GM23248 (cell line): ENCODE data around the gene CACNA2D2. TPM values are rescaled to one million over a fixed set of nuclear protein-coding genes. Genes with fewer than 3 reads are reported as not detected.

Experiments used
- DNase-seq: peaks from one replicate; pipeline ENCODE4 v3.0.0-alpha.2; 2015
- H2AFZ ChIP-seq: fragments of 200-600 bp; sonication (generic); 2 replicates; pipeline ENCODE4 v1.6.1; 2016; ENCODE audit warnings: antibody characterized with exemption
- H3F3A ChIP-seq: fragments of 200-600 bp; sonication (generic); 2 replicates; pipeline ENCODE4 v1.6.1; 2016; ENCODE audit warnings: mild to moderate bottlenecking, antibody characterized with exemption, mixed run types; ENCODE audit not compliant: insufficient read depth
- H3K27ac ChIP-seq: fragments of 200-600 bp; sonication (generic); 2 replicates; pipeline ENCODE4 v1.5.1; 2016; ENCODE audit warnings: mild to moderate bottlenecking
- H3K27me3 ChIP-seq: fragments of 200-600 bp; sonication (generic); replicated peaks from 2 replicates; pipeline ENCODE4 v1.6.1; 2016; ENCODE audit warnings: mild to moderate bottlenecking; ENCODE audit not compliant: insufficient read depth
- H3K36me3 ChIP-seq: fragments of 200-600 bp; sonication (generic); 2 replicates; pipeline ENCODE4 v1.6.1; 2016; ENCODE audit warnings: low read depth, mild to moderate bottlenecking
- H3K4me1 ChIP-seq: fragments of 200-600 bp; sonication (generic); 2 replicates; pipeline ENCODE4 v1.6.1; 2016; ENCODE audit warnings: mild to moderate bottlenecking; ENCODE audit not compliant: insufficient read depth
- H3K4me2 ChIP-seq: fragments of 200-600 bp; sonication (generic); one replicate; pipeline ENCODE4 v1.6.1; 2016; ENCODE audit warnings: mild to moderate bottlenecking; ENCODE audit not compliant: unreplicated experiment
- H3K4me3 ChIP-seq: fragments of 200-600 bp; sonication (generic); 2 replicates; pipeline ENCODE4 v1.5.1; 2016; ENCODE audit warnings: mild to moderate bottlenecking
- H3K79me2 ChIP-seq: fragments of 200-600 bp; sonication (generic); 2 replicates; pipeline ENCODE4 v1.6.1; 2016; ENCODE audit warnings: mild to moderate bottlenecking; ENCODE audit not compliant: insufficient read depth
- H3K9ac ChIP-seq: fragments of 200-600 bp; sonication (generic); 2 replicates; pipeline ENCODE4 v1.6.1; 2016; ENCODE audit warnings: mild to moderate bottlenecking
- H3K9me2 ChIP-seq: fragments of 200-600 bp; sonication (generic); 2 replicates; pipeline ENCODE4 v1.6.1; 2016; ENCODE audit warnings: mixed run types, mild to moderate bottlenecking, moderate library complexity; ENCODE audit not compliant: insufficient read depth
- H3K9me3 ChIP-seq: fragments of 200-600 bp; sonication (generic); one replicate; pipeline ENCODE4 v1.6.1; 2017; ENCODE audit warnings: low read depth
- H4K20me1 ChIP-seq: fragments of 200-600 bp; sonication (generic); 2 replicates; pipeline ENCODE4 v1.6.0; 2016; ENCODE audit not compliant: insufficient read depth
- EZH2 ChIP-seq: fragments of 200-600 bp; sonication (generic); IDR thresholded peaks from 2 replicates; pipeline ENCODE4 v1.6.1; 2018; ENCODE audit warnings: antibody characterized with exemption, mild to moderate bottlenecking; ENCODE audit not compliant: insufficient read depth, poor library complexity, severe bottlenecking
- EZH2phosphoT487 ChIP-seq: fragments of 200-600 bp; sonication (generic); IDR thresholded peaks from 2 replicates; pipeline ENCODE4 v1.6.1; 2018; ENCODE audit warnings: antibody characterized with exemption, moderate library complexity, mild to moderate bottlenecking, low read depth; ENCODE audit not compliant: insufficient read depth
- WGBS, 2 experiments: methylation state at CpG; one replicate each; pipeline ENCODE4 v1.1.6; 2015 to 2017; ENCODE audit warnings: low lambda C conversion rate in 2 of 2, low coverage in 1 of 2; ENCODE audit errors: missing lambda C conversion rate in 2 of 2; 5-methylcytosine and 5-hydroxymethylcytosine counted together
- in situ Hi-C: fragments of 300-500 bp; cut with MboI; formaldehyde crosslinking; loops from 2 replicates; pipeline ENCODE4 v1.15.0; 2020
- polyA plus RNA-seq: library from polyadenylated mRNA; unstranded; fragments of >200 nt; fragmentation: Nextera tagmentation; extraction: Ambion mirVana; gene quantifications from 2 replicates; pipeline ENCODE4 v1.2.1, GENCODE V29; 2016
- total RNA-seq: library from RNA; depleted of rRNA; stranded (reverse); fragments of >200 nt; shearing (Covaris generic); gene quantifications from 2 replicates; pipeline ENCODE4 v1.2.3, GENCODE V29; 2014

The CACNA2D2 gene
- total and polyA plus RNA-seq, 2 experiments from 2014 or later = not detected

- H2AFZ ChIP-seq = no peak overlapping the region
- H3K9ac ChIP-seq = no peak overlapping the region
- H3K4me1 ChIP-seq = no peaks in the 10 kb centered on the region
- no peaks in the 10 kb centered on the region for H3F3A ChIP-seq
- DNase-seq = no peak
- no peaks in the 10 kb centered on the region for H4K20me1 ChIP-seq
- TF ChIP-seq EZH2phosphoT487 = no peak
- TF ChIP-seq EZH2 = no peak
- H3K9me2 ChIP-seq = no peaks in the 10 kb centered on the region
- no peak overlapping the region for H3K4me2 ChIP-seq
- H3K36me3 ChIP-seq = no peaks in the 10 kb centered on the region
- H3K4me3 ChIP-seq = no peak overlapping the region
- WGBS, 2 experiments = 26 to 30% methylated on average over 2 of the region's 2 CpGs
- H3K9me3 ChIP-seq = no peaks in the 10 kb centered on the region
- H3K27ac ChIP-seq = no peak overlapping the region
- in situ Hi-C loops = no loop called here
- peaks cover 4% of the 10 kb centered on the region for H3K27me3 ChIP-seq
- H3K79me2 ChIP-seq = no peaks in the 10 kb centered on the region
Measured at GRCh38 chr3:50410185-50410584, 93.2 kb downstream of the CACNA2D2 start.

- H2AFZ ChIP-seq = no peak overlapping the region
- TF ChIP-seq EZH2 = no peak
- TF ChIP-seq EZH2phosphoT487 = no peak
- H3K4me1 ChIP-seq = no peaks in the 10 kb centered on the region
- no peaks in the 10 kb centered on the region for H4K20me1 ChIP-seq
- H3K27me3 ChIP-seq = peaks cover 4% of the 10 kb centered on the region
- no peak overlapping the region for H3K4me2 ChIP-seq
- no peak overlapping the region for H3K4me3 ChIP-seq
- H3K9me2 ChIP-seq = no peaks in the 10 kb centered on the region
- H3K9me3 ChIP-seq = no peaks in the 10 kb centered on the region
- H3K9ac ChIP-seq = no peak overlapping the region
- in situ Hi-C loops = no loop called here
- no peaks in the 10 kb centered on the region for H3F3A ChIP-seq
- 36 to 45% methylated on average over 15 of the region's 15 CpGs for WGBS, 2 experiments
- no peak overlapping the region for H3K27ac ChIP-seq
- no peaks in the 10 kb centered on the region for H3K79me2 ChIP-seq
- H3K36me3 ChIP-seq = no peaks in the 10 kb centered on the region
- no peak for DNase-seq
Measured at GRCh38 chr3:50408443-50408944, 94.9 kb downstream of the CACNA2D2 start.

GRCh38 chr3:50406487-50406886 is 96.9 kb downstream of the CACNA2D2 start:
- in situ Hi-C loops = no loop called here

GRCh38 chr3:50405249-50405648 is 98.2 kb downstream of the CACNA2D2 start:
- H3K9me2 ChIP-seq = no peaks in the 10 kb centered on the region
- no peak overlapping the region for H2AFZ ChIP-seq
- H3K27ac ChIP-seq = no peak overlapping the region
- H3K27me3 ChIP-seq = peaks cover 7% of the 10 kb centered on the region
- no peaks in the 10 kb centered on the region for H3K36me3 ChIP-seq
- no peaks in the 10 kb centered on the region for H3K79me2 ChIP-seq
- no peaks in the 10 kb centered on the region for H4K20me1 ChIP-seq
- TF ChIP-seq EZH2 = no peak
- no peak for TF ChIP-seq EZH2phosphoT487
- WGBS, 2 experiments = 31 to 46% methylated on average over 6 to 8 of the region's 8 CpGs
- no peak overlapping the region for H3K9ac ChIP-seq
- no peak overlapping the region for H3K4me2 ChIP-seq
- DNase-seq = peak; percentile 30
- H3K4me3 ChIP-seq = no peak overlapping the region
- no peaks in the 10 kb centered on the region for H3K4me1 ChIP-seq
- H3F3A ChIP-seq = no peaks in the 10 kb centered on the region
- in situ Hi-C loops = no loop called here
- no peaks in the 10 kb centered on the region for H3K9me3 ChIP-seq

More at GRCh38 chr3:50406487-50406886, 96.9 kb downstream of the CACNA2D2 start:
- 0 to 10% methylated on average over 1 of the region's 1 CpG for WGBS, 2 experiments
- no peak for TF ChIP-seq EZH2
- TF ChIP-seq EZH2phosphoT487 = no peak
- H3K27me3 ChIP-seq = peaks cover 4% of the 10 kb centered on the region
- H3K4me3 ChIP-seq = no peak overlapping the region
- no peak overlapping the region for H2AFZ ChIP-seq
- no peak for DNase-seq
- H3K9me2 ChIP-seq = no peaks in the 10 kb centered on the region
- no peaks in the 10 kb centered on the region for H3K79me2 ChIP-seq
- no peaks in the 10 kb centered on the region for H3K36me3 ChIP-seq
- H3K9ac ChIP-seq = no peak overlapping the region
- H3K4me2 ChIP-seq = no peak overlapping the region
- no peak overlapping the region for H3K27ac ChIP-seq
- no peaks in the 10 kb centered on the region for H3F3A ChIP-seq
- no peaks in the 10 kb centered on the region for H4K20me1 ChIP-seq
- H3K4me1 ChIP-seq = no peaks in the 10 kb centered on the region
- H3K9me3 ChIP-seq = no peaks in the 10 kb centered on the region
